Measurements from ENCODE around the gene USP38.
"Not testable (repeated sequence)": the region's sequence is repeated elsewhere in the genome, so short reads cannot be mapped to it uniquely, and the experiment has no call there.

Gene USP38

GRCh38 chr4:143207555-143207954 lies 22.8 kb downstream of the USP38 start:
- no peak for DNase-seq

DNA sequence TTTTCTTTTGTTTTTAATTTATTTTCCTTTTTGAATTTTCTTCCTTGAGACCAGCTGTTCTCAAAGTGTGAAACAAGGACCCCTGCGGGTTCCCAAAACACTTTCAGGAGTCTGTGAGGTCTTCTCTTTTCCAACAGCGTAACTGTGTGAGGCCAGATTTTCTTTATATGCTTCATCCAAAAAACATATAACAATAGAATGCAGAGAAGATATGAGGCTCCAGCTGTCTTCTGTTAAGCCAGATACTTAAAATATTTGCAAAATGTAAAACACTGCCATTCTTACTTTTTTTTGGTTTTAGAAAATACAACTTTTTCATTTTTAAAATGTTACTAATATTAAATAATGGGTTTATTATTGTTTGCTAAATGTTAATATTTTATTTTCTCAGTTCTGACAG lies 27.8 kb downstream of the USP38 start:
- no peak for DNase-seq

GRCh38 chr4:143215873-143216272 lies 31.2 kb downstream of the USP38 start:
- no peak for DNase-seq

DNA sequence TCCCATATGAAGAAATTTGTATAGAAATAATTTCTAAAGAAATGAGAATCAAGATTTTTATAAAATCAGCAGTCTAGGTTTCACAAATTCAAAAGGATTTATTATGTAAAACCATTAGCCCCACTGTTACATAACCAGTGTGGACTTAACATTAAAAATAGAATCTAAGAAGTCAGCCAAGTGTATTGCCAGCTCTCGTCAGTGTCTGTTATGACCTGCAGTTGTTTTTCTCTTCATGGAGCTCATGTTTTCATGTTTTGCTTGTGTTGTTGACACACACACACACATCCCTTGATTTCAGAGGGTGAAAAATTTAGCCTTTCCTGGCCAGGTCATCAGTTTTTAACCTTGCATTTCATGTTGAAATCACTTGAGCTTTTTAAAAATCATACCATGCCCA lies 39.5 kb downstream of the USP38 start:
- DNase-seq = no peak

DNA sequence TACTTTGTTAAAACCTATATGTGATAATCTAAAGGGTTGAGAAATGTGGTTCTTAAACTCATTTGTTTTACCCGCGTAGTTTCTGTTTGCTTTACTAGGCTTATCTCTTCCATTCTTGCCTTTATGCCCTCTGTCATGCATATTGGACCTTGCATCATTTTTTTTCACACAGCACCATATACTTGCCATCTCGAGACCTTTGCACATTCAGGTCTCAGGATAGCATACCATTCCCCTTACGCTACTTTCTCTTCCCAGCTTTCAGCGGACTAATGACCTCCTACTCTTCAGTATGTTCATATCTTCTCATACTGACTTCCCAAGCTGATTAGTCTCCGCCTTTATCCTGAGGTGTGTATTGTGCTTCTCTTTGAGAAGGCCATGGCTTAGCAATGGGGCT lies 40.5 kb downstream of the USP38 start:
- no peak for DNase-seq

- DNase-seq = no peak
Observed at GRCh38 chr4:143230683-143231082, 46.0 kb downstream of the USP38 start.

GRCh38 chr4:143232277-143232676 lies 47.6 kb downstream of the USP38 start:
- no peak for DNase-seq

DNA sequence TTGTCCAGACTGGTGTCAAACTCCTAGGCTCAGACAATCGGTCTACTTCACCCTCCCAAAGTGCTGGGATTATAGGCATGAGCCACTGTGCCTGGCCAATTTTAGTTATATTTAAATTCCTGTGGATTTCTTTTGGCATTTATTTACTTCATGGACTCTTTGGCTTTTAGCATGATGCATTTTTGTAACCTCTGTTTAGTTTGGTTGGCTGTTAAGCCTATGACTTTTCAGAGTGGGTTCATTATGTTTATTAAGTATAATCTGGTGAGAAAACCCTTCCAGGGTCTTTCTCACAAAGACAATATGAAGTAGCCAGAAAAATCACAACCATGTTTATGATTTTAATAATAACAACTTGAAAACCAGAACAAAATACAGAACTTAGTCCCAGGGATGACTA lies 49.4 kb downstream of the USP38 start:
- no peak for DNase-seq

- DNase-seq = not testable (repeated sequence)
Observed at GRCh38 chr4:143237195-143237594, 52.5 kb downstream of the USP38 start.

DNA sequence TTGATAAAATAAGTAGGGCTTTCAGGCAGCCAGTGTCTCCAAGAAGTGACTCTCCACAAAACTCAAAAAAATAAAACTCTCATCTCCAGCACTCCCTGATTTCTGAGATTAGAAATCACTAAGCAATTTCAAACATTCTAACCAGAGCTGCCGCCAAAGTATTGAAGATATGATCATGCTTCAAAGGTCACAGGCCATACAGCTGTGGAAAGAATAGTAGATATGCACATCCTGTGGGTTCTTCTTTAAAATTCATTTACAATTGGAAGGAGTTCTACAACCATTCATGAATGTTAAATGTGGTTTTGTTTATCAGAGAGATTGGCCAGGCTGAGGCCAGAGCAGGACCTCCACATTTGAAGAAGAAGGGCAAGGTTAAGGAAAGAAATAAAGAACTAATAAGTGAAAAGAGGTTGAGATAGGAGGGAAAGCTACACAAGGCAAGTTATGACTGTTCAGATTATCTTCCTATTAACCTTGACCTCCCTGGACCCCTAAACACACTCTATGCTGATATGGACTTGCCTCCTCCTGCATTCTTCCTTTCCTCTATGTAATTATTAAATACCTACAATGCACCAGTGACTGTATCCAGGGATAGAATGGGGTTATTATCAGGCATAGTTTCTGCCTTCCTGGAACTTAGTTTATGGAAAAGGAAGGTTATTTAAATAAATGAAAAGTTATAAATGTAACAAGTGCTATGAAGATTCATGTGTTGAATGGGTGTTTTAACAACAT lies 56.4 kb downstream of the USP38 start:
- DNase-seq = no peak

DNA sequence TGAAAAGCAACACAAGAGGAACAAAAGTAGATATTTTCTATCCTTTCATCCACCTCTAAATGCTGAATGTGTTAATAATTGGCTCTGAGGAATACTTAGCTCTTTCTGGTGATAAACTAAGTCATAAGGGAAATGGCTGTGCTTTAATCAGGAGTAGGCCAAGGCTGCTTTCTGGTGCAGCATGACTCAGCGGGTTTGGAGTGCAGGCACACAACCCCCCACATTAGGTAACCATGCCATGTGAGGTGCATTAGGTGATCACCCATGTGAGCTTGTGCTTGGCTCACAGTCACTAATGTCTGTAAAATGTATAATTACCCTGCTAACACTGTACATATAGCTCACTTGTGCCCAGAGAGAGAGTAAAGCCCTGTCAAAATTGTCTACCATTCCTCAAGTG lies 57.2 kb downstream of the USP38 start:
- DNase-seq = no peak

GRCh38 chr4:143243041-143243440 lies 58.3 kb downstream of the USP38 start:
- DNase-seq = no peak

- DNase-seq = no peak
Observed at GRCh38 chr4:143246977-143247376, 62.3 kb downstream of the USP38 start.

GRCh38 chr4:143247866-143248265 lies 63.1 kb downstream of the USP38 start:
- no peak for DNase-seq

- DNase-seq = no peak
Observed at GRCh38 chr4:143248827-143249226, 64.1 kb downstream of the USP38 start.

DNA sequence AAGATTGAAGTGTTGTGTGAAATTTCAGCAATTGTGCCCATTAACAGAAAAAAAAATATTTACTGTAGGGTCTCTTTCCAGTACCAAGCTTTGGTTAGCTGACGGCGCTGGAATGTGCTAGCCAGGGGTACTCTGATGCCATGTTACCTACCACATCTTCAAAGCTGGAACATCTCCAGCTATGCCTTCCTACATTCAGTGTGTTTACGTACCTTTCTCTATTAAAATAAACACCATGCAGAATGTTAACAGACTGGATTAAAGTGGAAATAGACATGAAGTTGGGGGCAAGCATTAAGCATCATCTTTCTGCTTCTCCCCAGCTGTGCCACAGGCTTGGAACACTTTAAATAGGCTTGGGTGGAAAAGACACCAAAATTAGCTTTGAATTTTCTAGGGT lies 65.9 kb downstream of the USP38 start:
- no peak for DNase-seq

DNA sequence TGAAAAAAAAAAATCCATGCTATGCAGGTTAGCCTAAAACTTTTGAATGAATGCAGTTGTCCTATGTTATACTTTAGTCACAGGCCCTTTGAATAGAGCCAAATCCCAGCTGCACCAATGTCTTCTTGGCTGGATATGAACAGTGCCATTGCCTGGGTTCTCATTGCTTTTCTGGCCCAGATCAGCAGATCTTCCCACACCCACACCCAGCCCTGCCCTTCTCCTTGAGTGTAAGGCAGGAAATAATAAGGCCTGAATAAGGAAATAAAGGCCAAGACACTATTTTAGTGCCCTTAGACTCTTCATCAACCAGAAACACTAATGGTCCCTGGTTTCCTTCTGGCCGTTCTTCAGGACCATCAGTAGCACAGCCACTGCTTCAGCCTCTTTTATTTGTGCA lies 66.6 kb downstream of the USP38 start:
- no peak for DNase-seq

- no peak for DNase-seq
Observed at GRCh38 chr4:143251779-143252178, 67.1 kb downstream of the USP38 start.

GRCh38 chr4:143252478-143252877 lies 67.8 kb downstream of the USP38 start:
- no peak for DNase-seq

DNA sequence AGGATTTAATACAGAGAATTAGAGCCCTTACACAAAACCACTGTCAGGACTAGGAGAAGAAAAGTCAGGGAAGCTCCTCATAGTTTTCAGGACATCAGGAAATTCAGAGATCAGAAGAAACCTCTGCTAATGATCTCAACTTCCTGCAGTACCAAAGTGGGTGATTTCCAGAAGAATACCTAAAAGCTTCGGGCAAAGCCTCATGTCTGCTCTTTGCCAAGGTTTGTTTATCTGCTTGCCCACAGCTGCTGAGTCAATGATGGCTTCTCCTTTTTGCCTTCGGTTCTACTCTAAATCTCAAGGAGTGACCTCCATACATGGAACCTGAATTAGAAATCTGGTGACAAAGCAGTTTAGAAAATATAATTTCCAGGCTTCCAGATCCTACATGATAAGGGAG lies 68.4 kb downstream of the USP38 start:
- DNase-seq = no peak

DNA sequence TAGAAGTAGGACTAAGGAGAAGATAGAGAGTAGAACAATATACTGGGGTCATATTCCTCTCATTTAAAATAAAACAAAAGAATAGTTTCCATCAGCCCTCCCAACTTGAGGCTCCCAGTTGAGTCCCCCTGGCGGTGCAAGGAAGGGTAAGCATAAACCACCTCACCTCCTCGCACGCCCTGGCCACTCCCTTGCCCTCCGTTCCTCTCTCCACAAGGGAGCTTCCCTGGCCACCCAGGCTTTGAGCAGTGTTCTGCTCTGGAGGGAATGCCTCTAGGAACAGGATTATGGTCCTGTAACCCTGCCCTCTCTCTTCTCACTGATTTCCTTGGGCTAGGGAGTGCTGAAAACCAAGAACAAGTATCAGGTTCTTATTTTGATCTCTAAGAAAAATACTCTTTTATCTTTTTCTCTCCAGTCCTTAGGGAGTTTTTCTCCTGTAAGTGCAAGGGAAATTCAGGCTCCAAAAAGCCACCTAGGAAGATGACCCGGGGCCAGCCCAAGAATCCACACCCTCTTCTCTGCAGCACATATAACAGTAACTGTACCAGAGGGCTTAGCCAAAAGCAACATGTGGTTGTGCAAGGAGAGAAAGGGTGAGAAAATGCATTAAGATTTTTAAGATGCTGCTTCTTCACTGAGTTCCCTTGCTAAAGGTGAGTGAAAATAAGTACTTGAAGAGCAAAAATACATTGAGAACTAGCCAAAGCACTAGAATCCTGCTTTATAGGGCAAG lies 69.9 kb downstream of the USP38 start:
- DNase-seq = no peak

DNA sequence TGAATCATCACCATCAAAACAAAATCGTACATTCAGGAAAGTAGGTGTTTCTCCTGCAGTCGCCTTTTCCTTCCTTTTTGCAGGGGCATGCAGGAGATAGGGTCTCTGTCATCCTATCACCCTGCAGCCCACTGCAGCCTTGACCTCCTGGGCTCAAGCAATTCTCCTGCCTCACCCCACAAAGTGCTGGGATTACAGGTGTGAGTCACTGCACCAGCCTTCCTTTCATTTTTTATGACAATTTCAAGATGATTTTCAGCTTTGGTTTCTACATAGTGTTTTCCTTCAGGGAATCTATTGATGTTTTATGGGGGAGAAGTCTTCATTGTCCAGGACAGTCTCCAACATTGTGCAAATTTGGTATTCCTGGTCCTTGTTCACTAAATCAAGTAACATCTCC lies 71.7 kb downstream of the USP38 start:
- no peak for DNase-seq

DNA sequence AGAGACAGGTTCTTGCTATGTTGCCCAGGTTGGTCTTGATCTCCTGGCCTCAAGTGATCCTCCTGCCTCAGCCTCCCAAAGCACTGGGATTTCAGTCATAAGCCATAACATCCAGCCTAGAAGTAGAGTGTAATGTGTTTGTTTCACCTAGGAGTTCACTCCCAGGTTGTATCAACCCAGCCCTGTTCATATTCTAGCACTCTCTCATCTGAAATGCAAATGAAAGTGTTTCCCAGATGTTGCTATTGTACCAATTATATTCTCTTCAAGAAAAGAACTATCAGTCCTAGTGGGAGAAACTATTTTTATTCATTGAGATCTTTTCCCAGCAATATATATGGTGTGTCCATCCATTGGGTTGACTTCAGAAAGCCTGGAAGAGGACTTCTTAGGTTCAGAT lies 72.6 kb downstream of the USP38 start:
- DNase-seq = no peak

GRCh38 chr4:143260750-143261149 lies 76.0 kb downstream of the USP38 start:
- DNase-seq = no peak

DNA sequence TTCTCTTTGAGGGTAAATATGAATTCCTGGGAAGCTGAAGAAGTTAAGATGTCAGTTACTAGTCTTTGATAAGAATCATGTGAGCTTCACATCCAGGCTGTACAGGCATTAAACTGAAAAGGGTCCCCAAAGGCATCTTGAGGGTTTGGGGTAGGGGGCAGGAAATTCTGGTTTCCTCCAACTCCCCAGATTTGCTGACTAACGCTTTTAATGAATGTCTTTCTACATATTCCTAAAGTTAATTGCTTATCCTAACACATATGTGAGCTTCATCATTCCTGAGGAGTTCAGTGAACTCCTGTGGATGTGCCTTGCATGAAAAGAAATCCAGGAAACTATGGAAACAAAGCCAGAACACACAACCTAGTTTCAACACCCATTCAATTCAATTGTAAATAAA lies 78.1 kb downstream of the USP38 start:
- DNase-seq = no peak

Data from NCI-H2081 treated with DMSO at 0.1 percent for 48 hours (cell line).